ENCODE results near the gene KIRREL3.

KIRREL3 gene

DNA sequence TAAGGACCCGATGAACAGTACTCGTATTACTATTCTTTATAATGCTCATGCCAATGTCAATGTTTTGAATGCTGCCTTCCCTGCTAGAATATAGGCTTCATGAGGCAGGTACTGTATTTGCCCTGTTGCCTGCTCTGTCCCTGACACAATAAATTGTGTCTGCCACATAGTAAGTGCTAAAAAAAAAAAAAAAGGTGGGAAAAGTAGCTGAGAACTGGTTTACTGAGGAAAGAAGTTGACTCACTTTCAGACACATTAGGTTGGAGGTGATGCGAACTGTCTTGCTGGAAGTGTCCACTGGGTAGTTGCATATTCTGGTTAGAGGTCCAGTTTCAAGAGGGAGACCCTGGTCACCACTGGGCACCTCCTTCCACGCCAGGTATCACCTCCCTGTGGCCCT, 255.9 kb downstream of the KIRREL3 start:
- no peak overlapping the region for H3K27ac ChIP-seq (ENCODE audit: low read depth, low read length)
- H3K9me3 ChIP-seq (ENCODE audit: control insufficient read depth in 5 of 5, low read length in 5 of 5) = peaks cover 0 to under 1% (median 0%) of the 10 kb centered on the region in 5 donors
- no peaks in the 10 kb centered on the region for H3K4me1 ChIP-seq (ENCODE audit: control insufficient read depth in 5 of 5, insufficient read depth in 5 of 5, low read length in 5 of 5)
- H3K4me3 ChIP-seq (ENCODE audit: low read depth in 1 of 5, low read length in 5 of 5) = no peak overlapping the region
- H3K9ac ChIP-seq (ENCODE audit: low read length in 5 of 5) = no peak overlapping the region
- H3K27me3 ChIP-seq (ENCODE audit: control insufficient read depth in 5 of 5, insufficient read depth in 4 of 5, low read length in 5 of 5) = no peaks in the 10 kb centered on the region
- no peaks in the 10 kb centered on the region for H3K36me3 ChIP-seq (ENCODE audit: control insufficient read depth in 5 of 5, insufficient read depth in 5 of 5, low read length in 5 of 5)

DNA sequence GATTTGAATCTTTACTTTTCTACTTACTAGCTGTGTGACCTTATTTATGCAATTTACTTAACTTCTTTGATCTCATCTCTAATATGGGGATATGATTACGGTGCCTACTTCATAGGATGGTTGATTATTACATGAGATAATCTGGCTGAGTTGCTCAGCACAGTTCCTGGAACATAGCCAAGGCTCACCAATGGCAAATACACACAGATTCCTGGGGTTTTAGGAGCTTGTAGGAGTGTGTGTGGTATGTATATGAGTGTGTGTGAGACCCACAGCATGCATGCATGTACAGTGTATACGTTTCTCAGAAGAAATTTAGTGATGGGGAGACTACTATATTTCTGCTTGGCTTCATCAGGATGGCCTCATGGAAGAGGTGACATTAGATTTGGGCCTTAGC, 256.9 kb downstream of the KIRREL3 start:
- Histone ChIP-seq H3K9ac (ENCODE audit: low read length in 5 of 5) (no peak overlapping the region), H3K9me3 (ENCODE audit: control insufficient read depth in 5 of 5, low read length in 5 of 5) (no peaks in the 10 kb centered on the region), H3K36me3 (ENCODE audit: control insufficient read depth in 5 of 5, insufficient read depth in 5 of 5, low read length in 5 of 5) (no peaks in the 10 kb centered on the region), H3K4me3 (ENCODE audit: low read depth in 1 of 5, low read length in 5 of 5) (no peak overlapping the region), H3K27ac (ENCODE audit: low read depth, low read length) (no peak overlapping the region), H3K27me3 (ENCODE audit: control insufficient read depth in 5 of 5, insufficient read depth in 4 of 5, low read length in 5 of 5) (no peaks in the 10 kb centered on the region), H3K4me1 (ENCODE audit: control insufficient read depth in 5 of 5, insufficient read depth in 5 of 5, low read length in 5 of 5) (no peaks in the 10 kb centered on the region)

DNA sequence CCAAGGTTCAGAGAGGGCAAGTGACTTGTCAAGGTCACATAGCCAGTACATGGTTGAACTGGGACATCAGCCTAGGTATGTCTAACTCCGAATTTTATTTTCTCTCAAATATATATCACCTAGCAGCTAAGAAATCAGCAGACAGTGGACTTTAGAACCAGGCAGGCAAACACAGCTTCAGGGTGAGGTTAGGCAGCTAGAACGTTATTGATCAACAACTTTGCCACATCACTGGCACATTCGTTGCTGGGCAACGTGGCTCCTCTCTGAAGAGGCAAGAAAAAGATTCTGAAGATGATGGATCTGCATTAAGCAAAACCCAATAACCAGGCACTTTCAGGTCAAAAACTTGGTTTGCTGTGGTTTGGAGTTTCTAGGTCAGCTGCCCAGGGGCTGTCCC, 258.0 kb downstream of the KIRREL3 start:
- no peak overlapping the region for H3K9ac ChIP-seq (ENCODE audit: low read length in 5 of 5)
- no peak overlapping the region for H3K27ac ChIP-seq (ENCODE audit: low read depth, low read length)
- no peaks in the 10 kb centered on the region for H3K9me3 ChIP-seq (ENCODE audit: control insufficient read depth in 5 of 5, low read length in 5 of 5)
- H3K4me3 ChIP-seq (ENCODE audit: low read depth in 1 of 5, low read length in 5 of 5) = no peak overlapping the region
- no peaks in the 10 kb centered on the region for H3K4me1 ChIP-seq (ENCODE audit: control insufficient read depth in 5 of 5, insufficient read depth in 5 of 5, low read length in 5 of 5)
- H3K27me3 ChIP-seq (ENCODE audit: control insufficient read depth in 5 of 5, insufficient read depth in 4 of 5, low read length in 5 of 5) = no peaks in the 10 kb centered on the region
- H3K36me3 ChIP-seq (ENCODE audit: control insufficient read depth in 5 of 5, insufficient read depth in 5 of 5, low read length in 5 of 5) = no peaks in the 10 kb centered on the region

DNA sequence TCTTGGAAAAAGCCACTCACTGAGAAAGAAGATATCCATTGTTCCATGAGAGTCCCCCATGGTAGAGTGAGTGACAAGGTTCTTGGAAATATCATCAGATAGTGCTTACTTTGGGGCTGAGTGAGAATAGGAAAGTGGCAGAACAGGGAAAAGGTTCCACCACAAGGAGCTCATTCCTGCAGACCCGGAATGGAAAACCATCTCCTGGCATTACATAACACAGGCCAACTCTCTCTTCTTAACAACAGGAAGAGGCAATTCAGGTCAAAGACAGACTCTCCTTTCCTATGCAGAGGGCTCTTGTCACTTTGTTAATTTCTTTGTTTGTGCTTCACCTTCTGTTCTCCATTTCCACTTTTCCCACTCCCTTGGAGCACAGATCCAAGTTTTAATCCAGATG, 259.7 kb downstream of the KIRREL3 start:
- no peak overlapping the region for H3K4me3 ChIP-seq (ENCODE audit: low read depth in 1 of 5, low read length in 5 of 5)
- no peaks in the 10 kb centered on the region for H3K36me3 ChIP-seq (ENCODE audit: control insufficient read depth in 5 of 5, insufficient read depth in 5 of 5, low read length in 5 of 5)
- no peaks in the 10 kb centered on the region for H3K9me3 ChIP-seq (ENCODE audit: control insufficient read depth in 5 of 5, low read length in 5 of 5)
- no peaks in the 10 kb centered on the region for H3K4me1 ChIP-seq (ENCODE audit: control insufficient read depth in 5 of 5, insufficient read depth in 5 of 5, low read length in 5 of 5)
- H3K27ac ChIP-seq (ENCODE audit: low read depth, low read length) = no peak overlapping the region
- H3K9ac ChIP-seq (ENCODE audit: low read length in 5 of 5) = no peak overlapping the region
- H3K27me3 ChIP-seq (ENCODE audit: control insufficient read depth in 5 of 5, insufficient read depth in 4 of 5, low read length in 5 of 5) = peaks cover 0 to 2% (median 0%) of the 10 kb centered on the region in 5 donors

DNA sequence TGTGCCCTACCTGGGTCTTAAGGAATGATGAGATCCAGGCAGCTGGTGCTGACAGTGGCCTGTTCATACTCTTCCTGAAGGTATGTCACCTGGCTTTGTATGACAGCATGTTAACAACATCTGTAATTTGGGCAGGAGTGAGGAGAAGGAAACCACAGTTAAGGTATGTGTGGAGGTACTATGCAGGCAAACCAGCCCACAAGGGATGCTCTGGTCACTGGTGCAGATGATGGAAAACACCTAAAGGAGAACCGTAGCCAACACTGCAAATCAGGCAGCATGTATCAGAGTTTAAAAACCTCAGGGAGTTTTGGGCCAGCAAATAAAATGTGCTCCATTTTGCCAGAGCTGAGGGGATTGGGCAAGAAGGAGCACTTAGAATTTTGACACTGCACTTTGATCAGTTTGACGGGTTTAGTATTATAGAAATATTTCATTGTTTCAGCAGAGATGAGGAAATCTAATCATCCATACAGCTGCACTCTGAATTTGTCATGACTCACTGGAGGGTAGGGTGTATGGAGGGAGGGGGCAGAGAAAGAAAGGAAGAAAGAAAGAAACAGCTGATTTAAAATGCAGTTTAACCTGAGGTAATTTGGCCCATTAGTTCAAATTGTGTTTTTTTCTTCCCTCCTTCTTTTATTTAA, 260.9 kb downstream of the KIRREL3 start:
- Histone ChIP-seq H3K36me3 (ENCODE audit: control insufficient read depth in 5 of 5, insufficient read depth in 5 of 5, low read length in 5 of 5) (no peaks in the 10 kb centered on the region), H3K27ac (ENCODE audit: low read depth, low read length) (no peak overlapping the region), H3K4me1 (ENCODE audit: control insufficient read depth in 5 of 5, insufficient read depth in 5 of 5, low read length in 5 of 5) (no peaks in the 10 kb centered on the region), H3K27me3 (ENCODE audit: control insufficient read depth in 5 of 5, insufficient read depth in 4 of 5, low read length in 5 of 5) (peaks cover 0 to 2% (median 0%) of the 10 kb centered on the region in 5 donors), H3K9ac (ENCODE audit: low read length in 5 of 5) (no peak overlapping the region), H3K9me3 (ENCODE audit: control insufficient read depth in 5 of 5, low read length in 5 of 5) (no peaks in the 10 kb centered on the region), H3K4me3 (ENCODE audit: low read depth in 1 of 5, low read length in 5 of 5) (no peak overlapping the region)

DNA sequence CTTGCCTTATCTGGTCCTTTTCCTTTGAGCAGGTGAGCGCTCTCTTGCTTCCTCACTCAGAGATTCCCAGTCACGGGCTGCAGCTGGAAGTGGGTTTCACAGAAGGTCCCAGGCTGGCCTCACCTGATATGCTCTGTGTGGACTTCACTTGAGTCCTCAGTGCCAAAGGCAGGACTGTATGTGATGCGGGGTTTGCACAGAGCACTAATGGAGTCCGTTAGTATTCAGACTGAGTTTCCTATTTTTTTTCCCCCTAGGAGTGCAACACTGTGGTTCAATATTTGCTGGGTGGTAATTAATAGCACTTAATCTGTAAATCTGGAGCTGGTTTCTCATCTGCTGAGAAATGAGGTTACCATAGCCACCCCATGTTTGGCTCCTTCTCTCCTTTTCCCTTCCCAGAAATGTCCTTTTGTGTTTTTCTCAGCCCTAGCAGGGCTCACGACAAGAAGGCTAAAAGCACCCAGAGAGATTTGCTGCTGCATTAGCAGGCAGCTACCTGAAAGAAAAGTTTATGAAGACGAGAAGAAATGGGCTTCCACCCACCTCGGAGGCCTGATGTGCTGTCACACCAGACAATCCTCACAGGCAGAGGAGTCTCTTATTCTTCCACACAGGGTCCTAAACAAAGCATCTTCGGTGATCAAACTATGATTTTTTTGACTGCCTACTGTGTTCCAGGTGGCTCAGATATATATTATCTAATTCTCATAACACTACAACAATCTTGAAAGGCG, 262.1 kb downstream of the KIRREL3 start:
- Histone ChIP-seq H3K4me1 (ENCODE audit: control insufficient read depth in 5 of 5, insufficient read depth in 5 of 5, low read length in 5 of 5) (no peaks in the 10 kb centered on the region), H3K27me3 (ENCODE audit: control insufficient read depth in 5 of 5, insufficient read depth in 4 of 5, low read length in 5 of 5) (peaks cover 0 to 2% (median 0%) of the 10 kb centered on the region in 5 donors), H3K4me3 (ENCODE audit: low read depth in 1 of 5, low read length in 5 of 5) (no peak overlapping the region), H3K9me3 (ENCODE audit: control insufficient read depth in 5 of 5, low read length in 5 of 5) (no peaks in the 10 kb centered on the region), H3K27ac (ENCODE audit: low read depth, low read length) (no peak overlapping the region), H3K9ac (ENCODE audit: low read length in 5 of 5) (no peak overlapping the region), H3K36me3 (ENCODE audit: control insufficient read depth in 5 of 5, insufficient read depth in 5 of 5, low read length in 5 of 5) (no peaks in the 10 kb centered on the region)

DNA sequence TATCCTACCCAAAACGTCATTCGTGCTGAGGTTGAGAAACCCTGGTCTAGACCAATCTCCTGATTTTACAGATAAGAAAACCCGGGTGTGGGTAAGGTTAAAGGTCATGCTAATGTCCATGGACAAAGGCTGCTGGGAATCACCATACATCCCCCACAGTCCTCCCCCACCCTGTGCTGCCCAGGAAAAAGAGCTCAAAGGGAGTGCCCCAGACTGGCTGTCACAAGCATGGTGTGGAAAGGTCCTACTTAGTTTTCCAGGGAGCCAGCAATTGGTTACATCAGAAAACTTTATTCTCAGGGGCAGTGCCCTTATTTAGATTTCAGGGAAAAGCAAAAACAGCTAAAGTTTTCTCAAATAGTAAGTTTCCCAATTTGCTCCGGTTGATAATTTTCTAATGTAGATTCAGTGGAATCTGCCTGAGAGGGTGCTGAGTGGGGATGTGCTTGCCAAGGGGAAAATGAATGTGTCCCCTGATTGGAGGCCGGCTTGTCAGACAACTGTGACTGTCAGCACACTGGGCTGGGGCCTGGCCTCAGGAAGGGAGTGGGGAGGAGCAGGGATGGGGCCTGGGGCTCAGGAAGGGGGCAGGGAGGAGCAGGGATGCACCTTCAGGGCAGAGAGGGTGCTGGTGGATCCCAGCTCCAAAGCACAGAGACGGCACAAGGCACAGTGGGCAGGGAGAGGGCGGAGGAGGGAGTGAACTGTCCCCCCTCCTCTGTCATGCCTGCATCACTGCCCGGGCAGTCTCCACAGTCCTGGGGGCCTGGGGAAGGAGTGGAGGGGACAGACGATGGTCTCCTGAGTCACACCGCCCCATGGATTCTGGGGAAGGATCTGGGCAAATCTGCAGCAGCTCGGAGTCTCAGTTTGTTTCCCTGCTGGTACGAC, 263.6 kb downstream of the KIRREL3 start:
- no peak overlapping the region for H3K4me3 ChIP-seq (ENCODE audit: low read depth in 1 of 5, low read length in 5 of 5)

DNA sequence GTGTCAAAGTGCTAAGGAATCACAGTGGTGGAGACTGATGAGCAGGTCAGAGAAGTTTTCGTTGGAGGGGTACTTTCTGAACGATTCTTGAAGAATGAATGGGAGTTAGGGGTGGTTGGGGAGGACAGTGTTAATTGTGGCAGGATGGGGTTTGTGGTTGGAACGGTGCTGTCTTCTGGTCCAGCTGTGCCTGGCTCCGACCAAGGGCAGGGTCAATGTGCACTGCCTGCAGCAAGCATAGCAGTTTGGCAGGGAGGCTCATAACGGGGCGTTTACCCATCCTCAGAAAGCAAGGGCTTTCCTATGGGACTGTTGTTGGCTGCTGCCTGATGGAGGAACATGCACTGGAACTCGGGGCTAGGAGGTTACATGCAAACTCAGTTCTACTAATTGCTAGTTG, 265.8 kb downstream of the KIRREL3 start:
- Histone ChIP-seq H3K4me1 (ENCODE audit: control insufficient read depth in 5 of 5, insufficient read depth in 5 of 5, low read length in 5 of 5) (peaks cover 0 to 11% (median 0%) of the 10 kb centered on the region in 5 donors), H3K36me3 (ENCODE audit: control insufficient read depth in 5 of 5, insufficient read depth in 5 of 5, low read length in 5 of 5) (no peaks in the 10 kb centered on the region), H3K4me3 (ENCODE audit: low read depth in 1 of 5, low read length in 5 of 5) (no peak overlapping the region), H3K9me3 (ENCODE audit: control insufficient read depth in 5 of 5, low read length in 5 of 5) (no peaks in the 10 kb centered on the region), H3K9ac (ENCODE audit: low read length in 5 of 5) (no peak overlapping the region), H3K27ac (ENCODE audit: low read depth, low read length) (no peak overlapping the region), H3K27me3 (ENCODE audit: control insufficient read depth in 5 of 5, insufficient read depth in 4 of 5, low read length in 5 of 5) (peaks cover 0 to 4% (median 0%) of the 10 kb centered on the region in 5 donors)

More for the DNA sequence above, 263.6 kb downstream of the KIRREL3 start:
- H3K4me1 ChIP-seq (ENCODE audit: control insufficient read depth in 5 of 5, insufficient read depth in 5 of 5, low read length in 5 of 5) = no peaks in the 10 kb centered on the region
- no peaks in the 10 kb centered on the region for H3K9me3 ChIP-seq (ENCODE audit: control insufficient read depth in 5 of 5, low read length in 5 of 5)
- H3K27ac ChIP-seq (ENCODE audit: low read depth, low read length) = no peak overlapping the region
- no peaks in the 10 kb centered on the region for H3K36me3 ChIP-seq (ENCODE audit: control insufficient read depth in 5 of 5, insufficient read depth in 5 of 5, low read length in 5 of 5)
- no peak overlapping the region for H3K9ac ChIP-seq (ENCODE audit: low read length in 5 of 5)
- H3K27me3 ChIP-seq (ENCODE audit: control insufficient read depth in 5 of 5, insufficient read depth in 4 of 5, low read length in 5 of 5) = peaks cover 0 to 2% (median 0%) of the 10 kb centered on the region in 5 donors

DNA sequence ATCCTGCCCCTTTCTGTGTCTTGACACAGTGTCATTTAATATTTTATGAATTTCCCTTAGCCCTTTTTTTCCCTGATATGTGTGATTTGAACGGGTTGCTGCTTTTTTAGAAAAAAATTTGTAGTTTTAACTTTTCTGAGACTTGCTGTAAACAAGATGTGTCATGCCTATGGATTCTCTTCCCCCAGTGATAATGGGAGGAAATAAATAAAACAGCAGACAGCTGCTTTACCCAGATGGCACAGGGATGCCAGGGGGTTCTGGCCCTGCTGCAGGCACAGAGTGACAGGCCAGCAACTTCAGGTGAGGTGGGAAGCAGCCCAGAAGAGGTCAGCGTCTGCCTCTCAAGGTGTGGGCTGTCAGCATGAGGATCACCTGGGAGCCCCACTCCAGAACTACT, 266.9 kb downstream of the KIRREL3 start:
- H3K36me3 ChIP-seq (ENCODE audit: control insufficient read depth in 5 of 5, insufficient read depth in 5 of 5, low read length in 5 of 5) = no peaks in the 10 kb centered on the region
- H3K4me1 ChIP-seq (ENCODE audit: control insufficient read depth in 5 of 5, insufficient read depth in 5 of 5, low read length in 5 of 5) = peaks cover 0 to 19% (median 0%) of the 10 kb centered on the region in 5 donors
- no peak overlapping the region for H3K9ac ChIP-seq (ENCODE audit: low read length in 5 of 5)
- H3K27me3 ChIP-seq (ENCODE audit: control insufficient read depth in 5 of 5, insufficient read depth in 4 of 5, low read length in 5 of 5) = peaks cover 0 to 4% (median 0%) of the 10 kb centered on the region in 5 donors
- no peaks in the 10 kb centered on the region for H3K9me3 ChIP-seq (ENCODE audit: control insufficient read depth in 5 of 5, low read length in 5 of 5)
- H3K27ac ChIP-seq (ENCODE audit: low read depth, low read length) = no peak overlapping the region
- H3K4me3 ChIP-seq (ENCODE audit: low read depth in 1 of 5, low read length in 5 of 5) = no peak overlapping the region

DNA sequence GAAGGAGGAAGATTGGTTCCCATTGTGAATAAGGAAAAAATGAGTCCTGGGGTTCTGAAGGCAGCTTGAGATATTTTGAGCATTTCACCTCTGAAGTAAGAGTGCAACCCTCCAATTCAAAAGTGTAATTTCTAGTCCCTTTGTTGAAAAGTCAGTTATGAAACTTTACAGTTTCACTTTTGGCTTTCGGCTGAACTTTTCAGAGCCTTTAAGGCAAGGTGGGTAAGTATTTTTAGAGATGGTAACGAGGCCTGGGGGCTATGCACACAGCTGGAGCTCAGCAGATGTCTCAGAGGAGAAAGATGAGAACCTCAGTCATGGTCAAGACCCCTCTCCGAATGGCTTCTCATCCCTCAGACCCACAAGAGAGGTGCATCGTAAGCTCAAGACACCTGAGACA, 267.6 kb downstream of the KIRREL3 start:
- no peak overlapping the region for H3K4me3 ChIP-seq (ENCODE audit: low read depth in 1 of 5, low read length in 5 of 5)
- H3K27me3 ChIP-seq (ENCODE audit: control insufficient read depth in 5 of 5, insufficient read depth in 4 of 5, low read length in 5 of 5) = peaks cover 0 to 6% (median 2%) of the 10 kb centered on the region in 5 donors
- H3K9ac ChIP-seq (ENCODE audit: low read length in 5 of 5) = no peak overlapping the region
- peaks cover 0 to 19% (median 0%) of the 10 kb centered on the region in 5 donors for H3K4me1 ChIP-seq (ENCODE audit: control insufficient read depth in 5 of 5, insufficient read depth in 5 of 5, low read length in 5 of 5)
- no peaks in the 10 kb centered on the region for H3K36me3 ChIP-seq (ENCODE audit: control insufficient read depth in 5 of 5, insufficient read depth in 5 of 5, low read length in 5 of 5)
- H3K9me3 ChIP-seq (ENCODE audit: control insufficient read depth in 5 of 5, low read length in 5 of 5) = no peaks in the 10 kb centered on the region
- no peak overlapping the region for H3K27ac ChIP-seq (ENCODE audit: low read depth, low read length)

Data from subcutaneous abdominal adipose tissue (tissue), 5 donors.